NCI-H774 (cell line): Measurements from ENCODE around the gene GNPTAB.

Source experiments
- DNase-seq: peaks from one replicate; lab custom pipeline; 2025; lab: John Stamatoyannopoulos, UW

The GNPTAB gene

GRCh38 chr12:101804409-101804808 lies 26.4 kb downstream of the GNPTAB start:
- DNase-seq: no peak

- no peak for DNase-seq
Measured at GRCh38 chr12:101803978-101804377, 26.8 kb downstream of the GNPTAB start.

GRCh38 chr12:101802486-101802885 lies 28.3 kb downstream of the GNPTAB start:
- no peak for DNase-seq

- DNase-seq: no peak
Measured at GRCh38 chr12:101799774-101800173, 31.0 kb downstream of the GNPTAB start.

GRCh38 chr12:101795786-101796185 lies 35.0 kb downstream of the GNPTAB start:
- DNase-seq: no peak

- no peak for DNase-seq
Measured at GRCh38 chr12:101795013-101795412, 35.7 kb downstream of the GNPTAB start.

GRCh38 chr12:101794574-101794973 lies 36.2 kb downstream of the GNPTAB start:
- DNase-seq: no peak

- DNase-seq: no peak
Measured at GRCh38 chr12:101793401-101793800, 37.4 kb downstream of the GNPTAB start.

GRCh38 chr12:101792046-101792931 lies 38.5 kb downstream of the GNPTAB start:
- no peak for DNase-seq

GRCh38 chr12:101789171-101789570 lies 41.6 kb downstream of the GNPTAB start:
- DNase-seq: no peak

GRCh38 chr12:101785671-101786070 lies 45.1 kb downstream of the GNPTAB start:
- no peak for DNase-seq

GRCh38 chr12:101784376-101784775 lies 46.4 kb downstream of the GNPTAB start:
- no peak for DNase-seq

GRCh38 chr12:101783838-101784237 lies 46.9 kb downstream of the GNPTAB start:
- no peak for DNase-seq

- DNase-seq: no peak
Measured at GRCh38 chr12:101783150-101783549, 47.6 kb downstream of the GNPTAB start.

GRCh38 chr12:101782273-101782731 lies 48.5 kb downstream of the GNPTAB start:
- DNase-seq: no peak

GRCh38 chr12:101781834-101782233 lies 48.9 kb downstream of the GNPTAB start:
- DNase-seq: no peak

GRCh38 chr12:101780599-101780998 lies 50.2 kb downstream of the GNPTAB start:
- no peak for DNase-seq

GRCh38 chr12:101779626-101780025 lies 51.1 kb downstream of the GNPTAB start:
- DNase-seq: no peak

GRCh38 chr12:101779200-101779599 lies 51.6 kb downstream of the GNPTAB start:
- no peak for DNase-seq

- no peak for DNase-seq
Measured at GRCh38 chr12:101777978-101778377, 52.8 kb downstream of the GNPTAB start.

GRCh38 chr12:101777485-101777884 lies 53.3 kb downstream of the GNPTAB start:
- DNase-seq: no peak

- DNase-seq: no peak
Measured at GRCh38 chr12:101775816-101776215, 54.9 kb downstream of the GNPTAB start.

- DNase-seq: peak; percentile 35
Measured at GRCh38 chr12:101773650-101774162, 57.1 kb downstream of the GNPTAB start.
